ENCODE results near the gene BCL2L12.

GRCh38 chr19:49676136-49676783 is 10.5 kb downstream of the BCL2L12 start:
- TF ChIP-seq, protein P1, sequence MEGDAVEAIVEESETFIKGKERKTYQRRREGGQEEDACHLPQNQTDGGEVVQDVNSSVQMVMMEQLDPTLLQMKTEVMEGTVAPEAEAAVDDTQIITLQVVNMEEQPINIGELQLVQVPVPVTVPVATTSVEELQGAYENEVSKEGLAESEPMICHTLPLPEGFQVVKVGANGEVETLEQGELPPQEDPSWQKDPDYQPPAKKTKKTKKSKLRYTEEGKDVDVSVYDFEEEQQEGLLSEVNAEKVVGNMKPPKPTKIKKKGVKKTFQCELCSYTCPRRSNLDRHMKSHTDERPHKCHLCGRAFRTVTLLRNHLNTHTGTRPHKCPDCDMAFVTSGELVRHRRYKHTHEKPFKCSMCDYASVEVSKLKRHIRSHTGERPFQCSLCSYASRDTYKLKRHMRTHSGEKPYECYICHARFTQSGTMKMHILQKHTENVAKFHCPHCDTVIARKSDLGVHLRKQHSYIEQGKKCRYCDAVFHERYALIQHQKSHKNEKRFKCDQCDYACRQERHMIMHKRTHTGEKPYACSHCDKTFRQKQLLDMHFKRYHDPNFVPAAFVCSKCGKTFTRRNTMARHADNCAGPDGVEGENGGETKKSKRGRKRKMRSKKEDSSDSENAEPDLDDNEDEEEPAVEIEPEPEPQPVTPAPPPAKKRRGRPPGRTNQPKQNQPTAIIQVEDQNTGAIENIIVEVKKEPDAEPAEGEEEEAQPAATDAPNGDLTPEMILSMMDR (IDR thresholded peaks at IDR 0.05), result no peak
- TF ChIP-seq EZH2 (IDR thresholded peaks at IDR 0.05; ENCODE audit: borderline replicate concordance, insufficient read depth, low read depth, low read length, poor library complexity, severe bottlenecking), result no peak

Measured in B cell (primary cell).